Panc1 (cell line): ENCODE measurements around the gene CAD. TPM values are rescaled to one million over a fixed set of nuclear protein-coding genes. Genes with fewer than 3 reads are reported as not detected.

Source experiments
- ATAC-seq: fragments of 200-7000 bp; cut with Tn5 transposase; 2 replicates; pipeline ENCODE4 v1.9.1; 2020; ENCODE audit warnings: mild to moderate bottlenecking, moderate library complexity
- BruUV-seq: library from RNA; stranded (reverse); fragments of 400-500 nt; replicated peaks from 2 replicates; lab custom pipeline; 2021; lab: Mats Ljungman, UMichigan
- CTCF ChIA-PET: fragments of 300-600 bp; sonication (Branson Sonifier 250); formaldehyde crosslinking; loops from one replicate; lab custom pipeline; 2022; ENCODE audit warnings: antibody characterized with exemption; lab: Charles Lee
- POLR2A ChIA-PET: fragments of 300-600 bp; sonication (Branson Sonifier 250); formaldehyde crosslinking; loops from one replicate; lab custom pipeline; 2022; ENCODE audit warnings: antibody characterized with exemption; lab: Charles Lee
- DNase-seq: peaks from one replicate; pipeline ENCODE4 v3.0.0-alpha.2; 2010; ENCODE audit warnings: low read depth, low spot score
- H3K27ac ChIP-seq: 2 replicates; pipeline ENCODE4 v1.5.1; 2011; ENCODE audit warnings: mild to moderate bottlenecking, low read length, inconsistent platforms
- H3K27me3 ChIP-seq: fragments of 200-500 bp; sonication (Bioruptor generic); 2 replicates; pipeline ENCODE4 v1.6.0; 2014; ENCODE audit warnings: low read length, inconsistent platforms; ENCODE audit not compliant: control insufficient read depth, insufficient read depth
- H3K36me3 ChIP-seq: fragments of 200-500 bp; sonication (Bioruptor generic); 2 replicates; pipeline ENCODE4 v1.5.1; 2014; ENCODE audit warnings: inconsistent platforms, mild to moderate bottlenecking, low read length, moderate library complexity; ENCODE audit not compliant: control insufficient read depth, insufficient read depth
- H3K4me1 ChIP-seq: 2 replicates; pipeline ENCODE4 v1.5.1; 2011; ENCODE audit warnings: inconsistent platforms, mild to moderate bottlenecking, low read length, moderate library complexity; ENCODE audit not compliant: control insufficient read depth, insufficient read depth
- H3K4me3 ChIP-seq, 2 experiments: 2 replicates each; pipeline ENCODE4 v1.5.1; 2011 to 2012; ENCODE audit warnings: low read depth in 2 of 2, low read length in 2 of 2, mild to moderate bottlenecking in 2 of 2, inconsistent platforms in 1 of 2, moderate library complexity in 1 of 2
- H3K9me3 ChIP-seq: fragments of 200-500 bp; sonication (Bioruptor generic); 2 replicates; pipeline ENCODE4 v1.5.1; 2014; ENCODE audit warnings: low read depth, mild to moderate bottlenecking, inconsistent platforms, low read length, moderate library complexity; ENCODE audit not compliant: control insufficient read depth, insufficient read depth
- POLR2AphosphoS5 ChIP-seq: IDR thresholded peaks from 2 replicates; pipeline ENCODE4 v1.6.1; 2012; ENCODE audit warnings: mild to moderate bottlenecking, low read depth, low read length, moderate library complexity
- SIN3A ChIP-seq: IDR thresholded peaks from 2 replicates; pipeline ENCODE4 v1.6.1; 2012; ENCODE audit warnings: low read depth, mild to moderate bottlenecking, low read length, moderate library complexity, borderline replicate concordance; ENCODE audit not compliant: insufficient read depth
- TCF7L2 ChIP-seq: IDR thresholded peaks from 2 replicates; pipeline ENCODE4 v1.6.1; 2011; ENCODE audit warnings: mild to moderate bottlenecking, low read depth, low read length, inconsistent platforms
- in situ Hi-C: cut with HindIII; loops from 2 replicates; pipeline ENCODE4 v1.10.0; 2016; ENCODE audit warnings: low sequenced_read_pairs, low pct_unique_long_range_greater_than_20kb
- intact Hi-C: fragments of 100-400 bp; cut with micrococcal nuclease; formaldehyde crosslinking; loops from one replicate; pipeline ENCODE4 v1.10.0; 2022; ENCODE audit not compliant: unreplicated experiment
- total RNA-seq: library from RNA; stranded (reverse); gene quantifications from one replicate; pipeline ENCODE4 v1.2.1, GENCODE V29; 2021; ENCODE audit not compliant: unreplicated experiment
- TF ChIP-seq, protein P1 (sequence below): fragments of 450-650 bp; IDR thresholded peaks from 2 replicates; pipeline ENCODE4 v1.5.1; 2017; ENCODE audit warnings: mild to moderate bottlenecking
- TF ChIP-seq, protein P2 (sequence below), 2 experiments: IDR thresholded peaks; 2 replicates each; pipeline ENCODE4 v1.6.1; 2011 to 2012; ENCODE audit warnings: low read depth in 2 of 2, control low read depth in 1 of 2, low read length in 1 of 2, mild to moderate bottlenecking in 1 of 2, moderate library complexity in 1 of 2; ENCODE audit not compliant: insufficient read depth in 1 of 2

CAD gene
- total RNA-seq, 1 experiment from 2014 or later: 76.7 TPM

DNA sequence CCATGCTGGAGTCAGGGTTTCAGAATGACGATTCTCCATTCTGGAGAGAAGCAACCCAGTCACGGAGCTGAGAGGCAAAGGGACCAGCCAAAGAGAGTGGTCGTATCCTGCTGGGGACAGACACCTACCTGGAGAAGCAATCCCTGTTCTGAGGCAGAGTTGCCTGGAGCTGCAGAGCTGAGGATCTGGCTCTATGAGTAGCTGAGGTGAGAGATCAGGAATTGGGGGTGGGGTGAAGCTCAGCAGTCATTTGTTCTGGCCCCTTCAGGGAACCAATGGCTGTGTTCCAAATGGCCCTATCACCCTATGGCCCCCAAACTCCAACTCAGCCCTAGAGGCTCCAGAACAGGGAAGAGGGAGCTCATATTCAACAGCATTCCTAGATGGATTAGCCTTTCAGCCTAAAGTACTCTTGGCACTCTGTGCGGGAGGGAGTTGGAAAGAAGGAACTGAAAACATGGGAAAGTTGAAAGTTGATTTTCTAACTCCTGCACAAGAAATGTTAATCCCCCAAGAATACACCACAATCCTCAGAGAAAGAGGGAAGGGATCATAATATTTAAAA is 8.6 kb upstream of the CAD start:
- intact Hi-C loops (no loop called here), in situ Hi-C loops (no loop called here)
- peaks cover 10% of the 10 kb centered on the region for H3K36me3 ChIP-seq
- no peak for DNase-seq
- no peaks in the 10 kb centered on the region for H3K27me3 ChIP-seq
- no peak for ATAC-seq
- no peaks in the 10 kb centered on the region for H3K9me3 ChIP-seq
- ChIA-PET CTCF (no interaction called here), POLR2A (interaction anchor here (0.5 to 0.6 kb wide), 2 partner anchors 64 to 441 kb away, joined by 5 to 6 read pairs; no protein-coding TSS in a partner anchor)
- BruUV-seq: TSS peak; percentile 52
- H3K4me3 ChIP-seq: no peak overlapping the region
- H3K27ac ChIP-seq: no peak overlapping the region
- H3K4me1 ChIP-seq: peaks cover 6% of the 10 kb centered on the region; the same call in 1 of the 2 replicates
- TF ChIP-seq, protein P1, sequence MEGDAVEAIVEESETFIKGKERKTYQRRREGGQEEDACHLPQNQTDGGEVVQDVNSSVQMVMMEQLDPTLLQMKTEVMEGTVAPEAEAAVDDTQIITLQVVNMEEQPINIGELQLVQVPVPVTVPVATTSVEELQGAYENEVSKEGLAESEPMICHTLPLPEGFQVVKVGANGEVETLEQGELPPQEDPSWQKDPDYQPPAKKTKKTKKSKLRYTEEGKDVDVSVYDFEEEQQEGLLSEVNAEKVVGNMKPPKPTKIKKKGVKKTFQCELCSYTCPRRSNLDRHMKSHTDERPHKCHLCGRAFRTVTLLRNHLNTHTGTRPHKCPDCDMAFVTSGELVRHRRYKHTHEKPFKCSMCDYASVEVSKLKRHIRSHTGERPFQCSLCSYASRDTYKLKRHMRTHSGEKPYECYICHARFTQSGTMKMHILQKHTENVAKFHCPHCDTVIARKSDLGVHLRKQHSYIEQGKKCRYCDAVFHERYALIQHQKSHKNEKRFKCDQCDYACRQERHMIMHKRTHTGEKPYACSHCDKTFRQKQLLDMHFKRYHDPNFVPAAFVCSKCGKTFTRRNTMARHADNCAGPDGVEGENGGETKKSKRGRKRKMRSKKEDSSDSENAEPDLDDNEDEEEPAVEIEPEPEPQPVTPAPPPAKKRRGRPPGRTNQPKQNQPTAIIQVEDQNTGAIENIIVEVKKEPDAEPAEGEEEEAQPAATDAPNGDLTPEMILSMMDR: no peak
- TF ChIP-seq TCF7L2 (no peak), SIN3A (no peak), POLR2AphosphoS5 (no peak)
- TF ChIP-seq, protein P2, sequence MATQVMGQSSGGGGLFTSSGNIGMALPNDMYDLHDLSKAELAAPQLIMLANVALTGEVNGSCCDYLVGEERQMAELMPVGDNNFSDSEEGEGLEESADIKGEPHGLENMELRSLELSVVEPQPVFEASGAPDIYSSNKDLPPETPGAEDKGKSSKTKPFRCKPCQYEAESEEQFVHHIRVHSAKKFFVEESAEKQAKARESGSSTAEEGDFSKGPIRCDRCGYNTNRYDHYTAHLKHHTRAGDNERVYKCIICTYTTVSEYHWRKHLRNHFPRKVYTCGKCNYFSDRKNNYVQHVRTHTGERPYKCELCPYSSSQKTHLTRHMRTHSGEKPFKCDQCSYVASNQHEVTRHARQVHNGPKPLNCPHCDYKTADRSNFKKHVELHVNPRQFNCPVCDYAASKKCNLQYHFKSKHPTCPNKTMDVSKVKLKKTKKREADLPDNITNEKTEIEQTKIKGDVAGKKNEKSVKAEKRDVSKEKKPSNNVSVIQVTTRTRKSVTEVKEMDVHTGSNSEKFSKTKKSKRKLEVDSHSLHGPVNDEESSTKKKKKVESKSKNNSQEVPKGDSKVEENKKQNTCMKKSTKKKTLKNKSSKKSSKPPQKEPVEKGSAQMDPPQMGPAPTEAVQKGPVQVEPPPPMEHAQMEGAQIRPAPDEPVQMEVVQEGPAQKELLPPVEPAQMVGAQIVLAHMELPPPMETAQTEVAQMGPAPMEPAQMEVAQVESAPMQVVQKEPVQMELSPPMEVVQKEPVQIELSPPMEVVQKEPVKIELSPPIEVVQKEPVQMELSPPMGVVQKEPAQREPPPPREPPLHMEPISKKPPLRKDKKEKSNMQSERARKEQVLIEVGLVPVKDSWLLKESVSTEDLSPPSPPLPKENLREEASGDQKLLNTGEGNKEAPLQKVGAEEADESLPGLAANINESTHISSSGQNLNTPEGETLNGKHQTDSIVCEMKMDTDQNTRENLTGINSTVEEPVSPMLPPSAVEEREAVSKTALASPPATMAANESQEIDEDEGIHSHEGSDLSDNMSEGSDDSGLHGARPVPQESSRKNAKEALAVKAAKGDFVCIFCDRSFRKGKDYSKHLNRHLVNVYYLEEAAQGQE (IDR thresholded peaks at IDR 0.05; ENCODE audit: insufficient read depth in 1 of 2, low read depth in 2 of 2, low read length in 1 of 2): no peak

DNA sequence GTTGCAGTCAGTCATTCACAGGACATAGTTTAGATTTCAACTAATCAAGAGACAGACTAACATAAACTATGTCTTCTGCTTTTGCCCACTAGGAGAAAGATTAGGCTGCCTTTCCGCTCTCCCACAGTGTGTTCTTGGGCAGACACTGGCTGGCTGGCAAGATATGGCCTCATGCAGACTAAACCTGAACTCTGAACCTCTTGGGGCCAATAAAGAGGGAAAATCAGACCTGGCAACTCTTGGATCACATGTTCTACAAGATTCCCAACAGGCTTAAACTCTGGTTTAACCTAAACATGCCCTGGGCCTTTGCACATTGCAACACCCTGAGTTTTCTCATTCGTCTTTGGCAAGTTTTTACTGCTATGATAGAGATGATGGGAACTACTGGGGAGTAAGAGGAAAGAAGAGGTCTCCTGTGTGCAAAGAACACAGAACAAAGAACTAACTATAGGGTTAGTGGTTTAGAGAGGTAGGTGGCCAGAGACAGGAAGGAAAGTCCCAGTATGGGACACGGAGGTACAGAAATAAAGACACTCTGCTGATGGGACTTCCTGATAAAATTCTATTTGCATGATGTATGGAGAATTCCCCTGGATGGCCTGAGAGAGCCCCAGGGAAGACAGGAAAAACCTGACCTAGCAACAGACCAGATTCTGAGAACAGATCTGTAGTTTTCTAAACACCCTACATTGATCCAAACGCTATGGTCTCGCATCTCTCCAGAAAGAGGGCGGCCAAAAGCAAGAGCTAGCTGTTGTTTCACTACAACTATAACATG is 7.4 kb upstream of the CAD start:
- no peaks in the 10 kb centered on the region for H3K27me3 ChIP-seq
- DNase-seq: no peak
- no peak for ATAC-seq
- ChIA-PET CTCF (no interaction called here), POLR2A (no interaction called here)
- no peak overlapping the region for H3K27ac ChIP-seq
- in situ Hi-C loops (no loop called here), intact Hi-C loops (no loop called here)
- TF ChIP-seq, protein P2 (IDR thresholded peaks at IDR 0.05; ENCODE audit: insufficient read depth in 1 of 2, low read depth in 2 of 2, low read length in 1 of 2): no peak
- TF ChIP-seq SIN3A: no peak
- TF ChIP-seq, protein P1: no peak
- no peak for TF ChIP-seq TCF7L2
- TF ChIP-seq POLR2AphosphoS5: no peak
- H3K9me3 ChIP-seq: no peaks in the 10 kb centered on the region
- no peak overlapping the region for H3K4me3 ChIP-seq
- no TSS peak for BruUV-seq
- H3K4me1 ChIP-seq: peaks cover 8% of the 10 kb centered on the region; the same call in 1 of the 2 replicates
- peaks cover 11% of the 10 kb centered on the region for H3K36me3 ChIP-seq
